Dermis blood vessel endothelial cell (primary cell): ENCODE results near the gene NACA. TPM values are rescaled to one million over a fixed set of nuclear protein-coding genes. Genes with fewer than 3 reads are reported as not detected.
"Not testable (repeated sequence)": the region's sequence is repeated elsewhere in the genome, so short reads cannot be mapped to it uniquely, and the experiment has no call there.

Experiments
- DNase-seq: peaks from one replicate; pipeline ENCODE4 v3.0.0; 2010
- total RNA-seq: library from RNA; depleted of rRNA; stranded (reverse); fragments of >200 nt; gene quantifications from 2 replicates; pipeline ENCODE4 v1.2.3, GENCODE V29; 2014

Gene NACA
- 1,174 and 1,321 TPM in 2 replicates for total RNA-seq

GRCh38 chr12:56724972-56725722, at the start of gene NACA:
NACA (minus strand) TSS chr12:56725299; CDS start chr12:56724521, 778 bp downstream.
- peak; percentile 99 for DNase-seq

GRCh38 chr12:56773113-56773512, 48.0 kb upstream of the NACA start:
- no peak for DNase-seq

- DNase-seq: no peak
These were observed 47.5 kb upstream of the NACA start for GRCh38 chr12:56772625-56773024.

GRCh38 chr12:56769868-56770267, 44.8 kb upstream of the NACA start:
- DNase-seq: no peak

GRCh38 chr12:56768424-56768823, 43.3 kb upstream of the NACA start:
- no peak for DNase-seq

GRCh38 chr12:56766535-56766934, 41.4 kb upstream of the NACA start:
- DNase-seq: no peak

GRCh38 chr12:56763753-56764657, 38.9 kb upstream of the NACA start:
- no peak for DNase-seq

GRCh38 chr12:56761812-56762211, 36.7 kb upstream of the NACA start:
- DNase-seq: no peak

GRCh38 chr12:56760460-56760859, 35.4 kb upstream of the NACA start:
- no peak for DNase-seq

GRCh38 chr12:56759263-56759908, 34.3 kb upstream of the NACA start:
- no peak for DNase-seq

- no peak for DNase-seq
These were observed 33.7 kb upstream of the NACA start for GRCh38 chr12:56758728-56759262.

- DNase-seq: not testable (repeated sequence)
These were observed 32.9 kb upstream of the NACA start for GRCh38 chr12:56757971-56758370.

GRCh38 chr12:56753566-56753965, 28.5 kb upstream of the NACA start:
- DNase-seq: no peak

- peak; percentile 83 for DNase-seq
These were observed 26.9 kb upstream of the NACA start, which contains the start of gene PRIM1 for GRCh38 chr12:56751712-56752598. PRIM1 (minus strand) TSS chr12:56752323; CDS start chr12:56752298, 25 bp downstream.

- not testable (repeated sequence) for DNase-seq
These were observed 25.5 kb upstream of the NACA start for GRCh38 chr12:56750596-56750995.

GRCh38 chr12:56749853-56750252, 24.8 kb upstream of the NACA start:
- DNase-seq: no peak

- DNase-seq: no peak
These were observed 24.3 kb upstream of the NACA start for GRCh38 chr12:56749359-56749758.

- DNase-seq: no peak
These were observed 3.2 kb upstream of the NACA start for GRCh38 chr12:56728139-56728861.

GRCh38 chr12:56726196-56726675, 1.1 kb upstream of the NACA start:
- DNase-seq: not testable (repeated sequence)

GRCh38 chr12:56725723-56726102, 614 bp upstream of the NACA start:
- DNase-seq: no peak

GRCh38 chr12:56724701-56724971, 463 bp downstream of the NACA start:
- no peak for DNase-seq
